Measurements from ENCODE around the gene SPON1. TPM values are rescaled to one million over a fixed set of nuclear protein-coding genes. Genes with fewer than 3 reads are reported as not detected.

Gene SPON1
- total and polyA plus RNA-seq, 2 donors = 1.6 to 3.6 TPM

DNA sequence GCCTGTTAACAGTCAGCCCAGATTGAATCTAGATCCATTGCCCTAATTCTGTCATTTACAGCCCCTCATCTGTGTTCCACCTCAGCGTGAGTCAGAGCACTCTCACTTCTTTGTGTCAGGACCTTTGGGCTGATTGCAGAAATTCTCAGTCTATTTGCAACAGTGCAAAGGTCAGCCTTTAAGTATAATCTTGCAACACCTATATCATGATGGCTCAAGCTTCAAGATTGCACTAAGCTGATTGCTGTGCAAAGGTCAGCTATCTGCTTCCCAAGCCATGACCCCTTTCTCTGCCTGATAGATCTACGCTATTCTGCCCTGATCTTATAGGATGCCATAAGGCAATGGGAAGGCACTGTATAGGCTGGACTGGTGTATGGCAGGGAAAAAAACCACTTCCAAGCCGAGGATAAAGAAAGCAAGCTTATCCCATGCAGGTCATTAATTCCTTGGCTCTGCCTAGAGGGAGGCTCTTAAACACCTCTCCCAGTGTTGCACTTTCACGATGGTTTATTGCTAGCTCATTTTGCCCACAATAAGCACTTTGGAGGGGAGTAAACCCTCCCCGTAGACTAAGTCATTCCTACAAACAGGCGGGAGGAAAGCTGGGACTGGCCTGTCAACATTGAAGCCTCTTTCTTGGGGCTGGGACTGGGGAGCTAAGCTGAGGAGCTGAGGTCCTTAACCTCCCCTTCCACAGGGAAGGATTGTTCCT, 295.9 kb downstream of the SPON1 start:
- Histone ChIP-seq H3K36me3 (ENCODE audit: control insufficient read depth in 2 of 2, insufficient read depth in 2 of 2, low read length in 1 of 2) (no peaks in the 10 kb centered on the region), H3K27me3 (ENCODE audit: control insufficient read depth in 2 of 2, insufficient read depth in 1 of 2, low read length in 1 of 2) (peaks cover 0 to 20% of the 10 kb centered on the region in 2 donors), H3K27ac (ENCODE audit: low read depth in 1 of 2, low read length in 1 of 2) (no peak overlapping the region), H3K4me3 (ENCODE audit: low read length in 2 of 2) (no peak overlapping the region), H3K4me1 (ENCODE audit: control insufficient read depth in 2 of 2, insufficient read depth in 2 of 2, low read length in 2 of 2) (no peaks in the 10 kb centered on the region), H3K9me3 (ENCODE audit: control insufficient read depth in 2 of 2, insufficient read depth in 1 of 2, low read length in 1 of 2) (no peaks in the 10 kb centered on the region)
- DNase-seq (ENCODE audit: low read depth in 6 of 9, low spot score in 9 of 9) = no peak
- WGBS = 95% methylated on average over 6 of the region's 6 CpGs

DNA sequence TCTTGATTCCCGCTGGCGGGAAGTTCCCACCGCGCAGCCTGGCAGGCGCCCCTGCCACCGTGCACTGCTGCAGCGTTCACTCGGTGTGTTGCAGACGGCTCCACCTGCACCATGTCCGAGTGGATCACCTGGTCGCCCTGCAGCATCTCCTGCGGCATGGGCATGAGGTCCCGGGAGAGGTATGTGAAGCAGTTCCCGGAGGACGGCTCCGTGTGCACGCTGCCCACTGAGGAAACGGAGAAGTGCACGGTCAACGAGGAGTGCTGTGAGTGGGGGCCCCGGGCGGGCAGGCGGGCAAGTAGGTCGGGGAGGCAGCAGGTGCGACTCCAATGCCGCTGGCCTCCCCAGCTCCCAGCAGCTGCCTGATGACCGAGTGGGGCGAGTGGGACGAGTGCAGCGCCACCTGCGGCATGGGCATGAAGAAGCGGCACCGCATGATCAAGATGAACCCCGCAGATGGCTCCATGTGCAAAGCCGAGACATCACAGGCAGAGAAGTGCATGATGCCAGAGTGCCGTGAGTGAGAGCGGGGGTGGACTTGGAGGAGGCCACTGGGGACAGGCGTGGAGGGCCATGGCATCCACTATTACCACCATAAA, 296.8 kb downstream of the SPON1 start:
- Histone ChIP-seq H3K27ac (ENCODE audit: low read depth in 1 of 2, low read length in 1 of 2) (no peak overlapping the region), H3K27me3 (ENCODE audit: control insufficient read depth in 2 of 2, insufficient read depth in 1 of 2, low read length in 1 of 2) (peaks cover 0 to 20% of the 10 kb centered on the region in 2 donors), H3K4me3 (ENCODE audit: low read length in 2 of 2) (no peak overlapping the region), H3K36me3 (ENCODE audit: control insufficient read depth in 2 of 2, insufficient read depth in 2 of 2, low read length in 1 of 2) (no peaks in the 10 kb centered on the region), H3K9me3 (ENCODE audit: control insufficient read depth in 2 of 2, insufficient read depth in 1 of 2, low read length in 1 of 2) (no peaks in the 10 kb centered on the region), H3K4me1 (ENCODE audit: control insufficient read depth in 2 of 2, insufficient read depth in 2 of 2, low read length in 2 of 2) (no peaks in the 10 kb centered on the region)
- WGBS = 94% methylated on average over 38 of the region's 38 CpGs
- DNase-seq (ENCODE audit: low read depth in 6 of 9, low spot score in 9 of 9) = no peak

DNA sequence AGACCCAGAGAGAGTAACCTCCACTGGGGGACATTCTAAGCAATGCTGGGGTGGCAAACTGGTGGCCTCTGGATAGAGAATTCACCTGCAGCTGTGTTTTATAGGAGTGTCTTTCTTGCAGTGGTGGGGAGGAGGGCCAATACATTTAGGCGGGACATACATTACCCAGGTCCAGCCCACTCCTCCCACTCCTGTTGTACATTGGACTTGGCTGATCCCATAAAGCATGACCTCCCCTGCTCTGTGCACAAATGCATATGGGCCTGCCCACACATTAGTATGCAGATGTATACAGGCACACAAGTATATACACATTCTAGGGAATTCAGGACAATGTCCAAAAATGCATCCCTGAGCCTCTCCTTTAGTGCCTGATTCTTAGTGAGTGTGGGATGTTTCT, 297.4 kb downstream of the SPON1 start:
- Histone ChIP-seq H3K27me3 (ENCODE audit: control insufficient read depth in 2 of 2, insufficient read depth in 1 of 2, low read length in 1 of 2) (peaks cover 0 to 20% of the 10 kb centered on the region in 2 donors), H3K27ac (ENCODE audit: low read depth in 1 of 2, low read length in 1 of 2) (no peak overlapping the region), H3K9me3 (ENCODE audit: control insufficient read depth in 2 of 2, insufficient read depth in 1 of 2, low read length in 1 of 2) (no peaks in the 10 kb centered on the region), H3K4me1 (ENCODE audit: control insufficient read depth in 2 of 2, insufficient read depth in 2 of 2, low read length in 2 of 2) (no peaks in the 10 kb centered on the region), H3K36me3 (ENCODE audit: control insufficient read depth in 2 of 2, insufficient read depth in 2 of 2, low read length in 1 of 2) (no peaks in the 10 kb centered on the region), H3K4me3 (ENCODE audit: low read length in 2 of 2) (no peak overlapping the region)
- no peak for DNase-seq (ENCODE audit: low read depth in 6 of 9, low spot score in 9 of 9)
- 97% methylated on average over 1 of the region's 1 CpG for WGBS

DNA sequence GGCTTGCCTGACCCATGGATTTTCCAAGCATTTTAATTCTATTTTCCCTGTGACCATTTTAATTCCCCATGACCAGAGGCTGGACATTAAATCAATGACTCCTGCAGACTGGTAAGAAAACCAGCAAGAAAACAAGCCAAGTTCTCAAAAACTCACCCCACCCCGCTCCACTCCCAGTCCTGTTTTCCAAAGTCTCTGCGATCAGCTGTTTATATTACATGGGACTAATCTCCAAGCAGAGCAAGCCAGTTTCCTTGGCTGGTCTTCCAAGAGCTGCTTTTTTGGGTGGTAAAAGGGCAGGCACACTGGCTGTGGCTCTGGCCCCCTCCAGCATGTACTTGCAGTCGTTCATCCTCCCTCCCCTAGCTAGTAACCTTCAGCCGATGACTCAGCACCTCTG, 298.5 kb downstream of the SPON1 start:
- Histone ChIP-seq H3K4me1 (ENCODE audit: control insufficient read depth in 2 of 2, insufficient read depth in 2 of 2, low read length in 2 of 2) (no peaks in the 10 kb centered on the region), H3K9me3 (ENCODE audit: control insufficient read depth in 2 of 2, insufficient read depth in 1 of 2, low read length in 1 of 2) (no peaks in the 10 kb centered on the region), H3K27me3 (ENCODE audit: control insufficient read depth in 2 of 2, insufficient read depth in 1 of 2, low read length in 1 of 2) (peaks cover 0 to 20% of the 10 kb centered on the region in 2 donors), H3K4me3 (ENCODE audit: low read length in 2 of 2) (no peak overlapping the region), H3K36me3 (ENCODE audit: control insufficient read depth in 2 of 2, insufficient read depth in 2 of 2, low read length in 1 of 2) (peaks cover 0 to 4% of the 10 kb centered on the region in 2 donors), H3K27ac (ENCODE audit: low read depth in 1 of 2, low read length in 1 of 2) (no peak overlapping the region)
- no peak for DNase-seq (ENCODE audit: low read depth in 6 of 9, low spot score in 9 of 9)
- WGBS = 94% methylated on average over 4 of the region's 4 CpGs

DNA sequence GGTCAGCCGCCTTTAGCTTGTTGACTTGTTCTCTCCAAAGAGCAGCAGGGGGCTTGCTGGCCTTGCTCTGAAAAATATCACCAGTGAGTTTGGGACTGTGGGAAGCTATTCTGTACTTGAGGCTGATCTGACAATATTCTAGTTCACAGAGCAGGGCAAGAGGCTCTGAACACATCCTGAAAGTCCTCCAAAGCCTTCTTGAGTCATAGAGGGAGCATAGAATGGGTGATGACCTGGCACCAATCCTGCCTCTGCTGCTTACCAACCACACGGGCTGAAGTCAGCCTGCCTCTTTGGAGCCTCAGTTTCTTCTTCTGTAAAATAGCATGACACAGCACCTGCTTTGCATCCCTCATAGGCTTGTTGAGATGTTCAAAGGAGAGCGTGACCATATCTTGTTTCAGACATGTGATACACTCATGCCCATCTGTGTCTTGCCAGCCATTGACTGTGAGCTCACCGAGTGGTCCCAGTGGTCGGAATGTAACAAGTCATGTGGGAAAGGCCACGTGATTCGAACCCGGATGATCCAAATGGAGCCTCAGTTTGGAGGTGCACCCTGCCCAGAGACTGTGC, 299.8 kb downstream of the SPON1 start:
- no peak for DNase-seq (ENCODE audit: low read depth in 6 of 9, low spot score in 9 of 9)
- WGBS = 97% methylated on average over 8 of the region's 8 CpGs
- H3K36me3 ChIP-seq (ENCODE audit: control insufficient read depth in 2 of 2, insufficient read depth in 2 of 2, low read length in 1 of 2) = peaks cover 0 to 4% of the 10 kb centered on the region in 2 donors
- H3K4me3 ChIP-seq (ENCODE audit: low read length in 2 of 2) = no peak overlapping the region
- H3K27ac ChIP-seq (ENCODE audit: low read depth in 1 of 2, low read length in 1 of 2) = no peak overlapping the region
- no peaks in the 10 kb centered on the region for H3K4me1 ChIP-seq (ENCODE audit: control insufficient read depth in 2 of 2, insufficient read depth in 2 of 2, low read length in 2 of 2)
- no peaks in the 10 kb centered on the region for H3K9me3 ChIP-seq (ENCODE audit: control insufficient read depth in 2 of 2, insufficient read depth in 1 of 2, low read length in 1 of 2)
- H3K27me3 ChIP-seq (ENCODE audit: control insufficient read depth in 2 of 2, insufficient read depth in 1 of 2, low read length in 1 of 2) = peaks cover 0 to 20% of the 10 kb centered on the region in 2 donors

DNA sequence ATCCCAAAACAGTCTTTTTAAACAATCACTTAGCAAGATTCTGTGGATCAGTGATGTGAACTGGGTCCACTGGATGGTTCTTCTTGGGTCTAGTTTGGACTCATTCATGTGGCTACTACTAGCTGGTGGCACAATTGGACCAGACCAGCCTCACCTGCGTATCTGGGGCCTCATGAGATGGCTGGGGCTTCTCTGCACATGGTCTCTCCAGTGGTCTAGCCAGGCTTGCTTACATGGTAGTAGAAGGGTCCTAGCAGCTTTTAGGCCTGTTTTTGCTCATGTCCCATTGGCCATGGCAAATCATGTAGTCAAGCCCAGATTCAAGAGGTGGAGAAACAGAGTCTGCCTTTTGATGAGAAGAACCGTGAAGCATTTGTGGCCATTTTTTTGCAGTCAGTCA, 302.4 kb downstream of the SPON1 start:
- peaks cover 0 to 4% of the 10 kb centered on the region in 2 donors for H3K36me3 ChIP-seq (ENCODE audit: control insufficient read depth in 2 of 2, insufficient read depth in 2 of 2, low read length in 1 of 2)
- DNase-seq (ENCODE audit: low read depth in 6 of 9, low spot score in 9 of 9) = no peak
- H3K4me3 ChIP-seq (ENCODE audit: low read length in 2 of 2) = no peak overlapping the region
- H3K9me3 ChIP-seq (ENCODE audit: control insufficient read depth in 2 of 2, insufficient read depth in 1 of 2, low read length in 1 of 2) = no peaks in the 10 kb centered on the region
- H3K27ac ChIP-seq (ENCODE audit: low read depth in 1 of 2, low read length in 1 of 2) = no peak overlapping the region
- peaks cover 0 to 1% of the 10 kb centered on the region in 2 donors for H3K4me1 ChIP-seq (ENCODE audit: control insufficient read depth in 2 of 2, insufficient read depth in 2 of 2, low read length in 2 of 2)
- 98% methylated on average over 2 of the region's 2 CpGs for WGBS
- peaks cover 0 to 6% of the 10 kb centered on the region in 2 donors for H3K27me3 ChIP-seq (ENCODE audit: control insufficient read depth in 2 of 2, insufficient read depth in 1 of 2, low read length in 1 of 2)

DNA sequence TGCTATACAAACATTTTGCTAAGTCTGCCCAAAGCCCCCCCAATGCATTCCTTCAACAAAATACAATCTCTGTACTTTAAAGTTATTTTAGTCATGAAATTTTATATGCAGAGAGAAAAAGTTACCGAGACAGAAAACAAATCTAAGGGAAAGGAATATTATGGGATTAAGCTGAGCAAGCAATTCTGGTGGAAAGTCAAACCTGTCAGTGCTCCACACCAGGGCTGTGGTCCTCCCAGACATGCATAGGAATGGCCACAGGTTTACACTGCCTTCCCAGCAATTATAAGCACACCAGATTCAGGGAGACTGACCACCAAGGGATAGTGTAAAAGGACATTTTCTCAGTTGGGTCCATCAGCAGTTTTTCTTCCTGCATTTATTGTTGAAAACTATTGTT, 304.1 kb downstream of the SPON1 start:
- peaks cover 0 to 4% of the 10 kb centered on the region in 2 donors for H3K36me3 ChIP-seq (ENCODE audit: control insufficient read depth in 2 of 2, insufficient read depth in 2 of 2, low read length in 1 of 2)
- WGBS = 88% methylated on average over 1 of the region's 1 CpG
- peaks cover 7 to 11% of the 10 kb centered on the region in 2 donors for H3K4me1 ChIP-seq (ENCODE audit: control insufficient read depth in 2 of 2, insufficient read depth in 2 of 2, low read length in 2 of 2)
- no peaks in the 10 kb centered on the region for H3K27me3 ChIP-seq (ENCODE audit: control insufficient read depth in 2 of 2, insufficient read depth in 1 of 2, low read length in 1 of 2)
- no peak overlapping the region for H3K27ac ChIP-seq (ENCODE audit: low read depth in 1 of 2, low read length in 1 of 2)
- H3K9me3 ChIP-seq (ENCODE audit: control insufficient read depth in 2 of 2, insufficient read depth in 1 of 2, low read length in 1 of 2) = no peaks in the 10 kb centered on the region
- H3K4me3 ChIP-seq (ENCODE audit: low read length in 2 of 2) = no peak overlapping the region
- no peak for DNase-seq (ENCODE audit: low read depth in 6 of 9, low spot score in 9 of 9)

DNA sequence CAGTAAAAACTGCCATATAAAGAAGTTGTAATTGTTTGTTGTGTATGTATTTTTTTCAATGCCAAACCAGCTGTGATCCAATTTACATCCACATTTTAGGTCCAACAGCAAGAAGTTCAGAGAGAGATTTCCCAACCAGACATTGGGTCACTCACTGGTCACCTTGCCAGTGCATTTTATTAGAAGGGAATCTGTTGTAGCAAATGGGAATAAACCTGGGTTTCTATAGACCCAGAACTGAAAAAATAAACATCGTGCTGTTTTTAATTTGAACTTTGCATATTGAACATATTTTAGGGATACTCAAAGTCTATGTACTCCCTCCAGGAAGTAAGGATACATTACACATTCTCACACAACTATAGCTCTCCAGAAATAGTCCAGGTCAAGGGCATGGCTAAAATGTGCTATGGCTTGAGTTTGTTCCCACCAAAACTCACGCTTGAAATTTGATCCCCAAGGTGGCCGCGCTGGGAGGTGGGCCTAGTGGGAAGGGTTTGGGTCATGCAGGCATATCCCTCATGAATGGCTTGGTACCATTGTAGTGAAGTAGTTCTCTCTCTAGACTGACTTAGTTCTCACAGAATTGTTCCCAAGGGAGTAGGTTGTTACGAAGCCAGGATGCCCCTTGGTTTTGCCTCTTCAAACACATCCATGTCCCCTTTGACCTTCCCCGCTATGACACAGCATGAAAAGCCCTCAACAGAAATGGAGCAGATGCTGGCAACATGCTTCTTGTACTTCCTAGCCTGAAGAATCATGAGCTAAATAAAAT, 305.5 kb downstream of the SPON1 start:
- no peaks in the 10 kb centered on the region for H3K27me3 ChIP-seq (ENCODE audit: control insufficient read depth in 2 of 2, insufficient read depth in 1 of 2, low read length in 1 of 2)
- H3K4me3 ChIP-seq (ENCODE audit: low read length in 2 of 2) = no peak overlapping the region
- peaks cover 13 to 16% of the 10 kb centered on the region in 2 donors for H3K4me1 ChIP-seq (ENCODE audit: control insufficient read depth in 2 of 2, insufficient read depth in 2 of 2, low read length in 2 of 2)
- 96% methylated on average over 6 of the region's 6 CpGs for WGBS
- no peak overlapping the region for H3K27ac ChIP-seq (ENCODE audit: low read depth in 1 of 2, low read length in 1 of 2)
- H3K9me3 ChIP-seq (ENCODE audit: control insufficient read depth in 2 of 2, insufficient read depth in 1 of 2, low read length in 1 of 2) = no peaks in the 10 kb centered on the region
- peaks cover 0 to 4% of the 10 kb centered on the region in 2 donors for H3K36me3 ChIP-seq (ENCODE audit: control insufficient read depth in 2 of 2, insufficient read depth in 2 of 2, low read length in 1 of 2)
- no peak for DNase-seq (ENCODE audit: low read depth in 6 of 9, low spot score in 9 of 9)

Measured in thymus (tissue), 11 donors.